GM23248 (cell line): ENCODE data around the gene BLOC1S1. TPM values are rescaled to one million over a fixed set of nuclear protein-coding genes. Genes with fewer than 3 reads are reported as not detected.

Source experiments
- DNase-seq: peaks from one replicate; pipeline ENCODE4 v3.0.0-alpha.2; 2015
- H2AFZ ChIP-seq: fragments of 200-600 bp; sonication (generic); 2 replicates; pipeline ENCODE4 v1.6.1; 2016; ENCODE audit warnings: antibody characterized with exemption
- H3F3A ChIP-seq: fragments of 200-600 bp; sonication (generic); 2 replicates; pipeline ENCODE4 v1.6.1; 2016; ENCODE audit warnings: mild to moderate bottlenecking, antibody characterized with exemption, mixed run types; ENCODE audit not compliant: insufficient read depth
- H3K27ac ChIP-seq: fragments of 200-600 bp; sonication (generic); 2 replicates; pipeline ENCODE4 v1.5.1; 2016; ENCODE audit warnings: mild to moderate bottlenecking
- H3K27me3 ChIP-seq: fragments of 200-600 bp; sonication (generic); replicated peaks from 2 replicates; pipeline ENCODE4 v1.6.1; 2016; ENCODE audit warnings: mild to moderate bottlenecking; ENCODE audit not compliant: insufficient read depth
- H3K36me3 ChIP-seq: fragments of 200-600 bp; sonication (generic); 2 replicates; pipeline ENCODE4 v1.6.1; 2016; ENCODE audit warnings: low read depth, mild to moderate bottlenecking
- H3K4me1 ChIP-seq: fragments of 200-600 bp; sonication (generic); 2 replicates; pipeline ENCODE4 v1.6.1; 2016; ENCODE audit warnings: mild to moderate bottlenecking; ENCODE audit not compliant: insufficient read depth
- H3K4me2 ChIP-seq: fragments of 200-600 bp; sonication (generic); one replicate; pipeline ENCODE4 v1.6.1; 2016; ENCODE audit warnings: mild to moderate bottlenecking; ENCODE audit not compliant: unreplicated experiment
- H3K4me3 ChIP-seq: fragments of 200-600 bp; sonication (generic); 2 replicates; pipeline ENCODE4 v1.5.1; 2016; ENCODE audit warnings: mild to moderate bottlenecking
- H3K79me2 ChIP-seq: fragments of 200-600 bp; sonication (generic); 2 replicates; pipeline ENCODE4 v1.6.1; 2016; ENCODE audit warnings: mild to moderate bottlenecking; ENCODE audit not compliant: insufficient read depth
- H3K9ac ChIP-seq: fragments of 200-600 bp; sonication (generic); 2 replicates; pipeline ENCODE4 v1.6.1; 2016; ENCODE audit warnings: mild to moderate bottlenecking
- H3K9me2 ChIP-seq: fragments of 200-600 bp; sonication (generic); 2 replicates; pipeline ENCODE4 v1.6.1; 2016; ENCODE audit warnings: mixed run types, mild to moderate bottlenecking, moderate library complexity; ENCODE audit not compliant: insufficient read depth
- H3K9me3 ChIP-seq: fragments of 200-600 bp; sonication (generic); one replicate; pipeline ENCODE4 v1.6.1; 2017; ENCODE audit warnings: low read depth
- H4K20me1 ChIP-seq: fragments of 200-600 bp; sonication (generic); 2 replicates; pipeline ENCODE4 v1.6.0; 2016; ENCODE audit not compliant: insufficient read depth
- EZH2 ChIP-seq: fragments of 200-600 bp; sonication (generic); IDR thresholded peaks from 2 replicates; pipeline ENCODE4 v1.6.1; 2018; ENCODE audit warnings: antibody characterized with exemption, mild to moderate bottlenecking; ENCODE audit not compliant: insufficient read depth, poor library complexity, severe bottlenecking
- EZH2phosphoT487 ChIP-seq: fragments of 200-600 bp; sonication (generic); IDR thresholded peaks from 2 replicates; pipeline ENCODE4 v1.6.1; 2018; ENCODE audit warnings: antibody characterized with exemption, moderate library complexity, mild to moderate bottlenecking, low read depth; ENCODE audit not compliant: insufficient read depth
- whole genome bisulfite sequencing, 2 experiments: methylation state at CpG; one replicate each; pipeline ENCODE4 v1.1.6; 2015 to 2017; ENCODE audit warnings: low lambda C conversion rate in 2 of 2, low coverage in 1 of 2; ENCODE audit errors: missing lambda C conversion rate in 2 of 2; 5-methylcytosine and 5-hydroxymethylcytosine counted together
- in situ Hi-C: fragments of 300-500 bp; cut with MboI; formaldehyde crosslinking; loops from 2 replicates; pipeline ENCODE4 v1.15.0; 2020
- polyA plus RNA-seq: library from polyadenylated mRNA; unstranded; fragments of >200 nt; fragmentation: Nextera tagmentation; extraction: Ambion mirVana; gene quantifications from 2 replicates; pipeline ENCODE4 v1.2.1, GENCODE V29; 2016
- total RNA-seq: library from RNA; depleted of rRNA; stranded (reverse); fragments of >200 nt; shearing (Covaris generic); gene quantifications from 2 replicates; pipeline ENCODE4 v1.2.3, GENCODE V29; 2014

Gene BLOC1S1
- total and polyA plus RNA-seq, 2 experiments from 2014 or later, result 110 to 193 TPM

DNA sequence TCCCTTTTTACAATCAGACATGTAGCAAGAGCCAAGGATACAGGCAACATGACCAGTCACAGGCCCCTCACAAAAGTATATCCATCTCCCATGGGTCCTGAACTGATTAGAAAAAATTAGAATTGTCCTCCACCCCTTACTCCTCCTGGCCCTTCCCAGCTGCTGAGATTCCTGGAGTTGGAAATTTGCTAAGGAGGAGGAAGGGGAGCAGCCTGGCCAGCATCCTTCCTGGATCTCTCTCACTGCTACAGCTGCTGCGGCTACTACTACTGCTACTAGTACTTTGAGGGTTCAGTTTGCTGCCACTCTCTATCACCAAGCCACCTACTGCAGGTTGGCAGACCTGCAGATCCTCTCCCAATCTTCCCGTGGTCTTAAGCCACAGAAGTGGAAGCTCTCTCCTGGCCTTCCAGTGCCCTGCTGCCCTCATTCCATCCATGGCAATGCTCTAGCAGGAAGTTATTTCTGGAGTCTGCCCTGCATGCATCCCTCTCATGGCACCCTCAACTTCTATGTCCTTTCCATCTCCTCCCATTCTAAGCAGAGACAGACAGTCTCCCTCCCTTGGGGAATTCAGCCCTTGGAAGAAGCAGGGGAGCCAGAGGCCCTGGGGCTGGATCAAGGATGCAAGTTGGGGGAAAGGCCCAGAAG is 9.2 kb upstream of the BLOC1S1 start:
- Histone ChIP-seq H3F3A (0 out of 2 replicates have a peak, but pooled peaks cover under 1% of the 10 kb centered on the region), H3K27ac (no peak overlapping the region), H2AFZ (no peak overlapping the region), H3K79me2 (no peaks in the 10 kb centered on the region), H3K4me3 (peak overlapping the region; percentile 70), H4K20me1 (no peaks in the 10 kb centered on the region), H3K4me1 (peaks cover 4% of the 10 kb centered on the region; the same call in 1 of the 2 replicates), H3K9ac (no peak overlapping the region), H3K9me2 (no peaks in the 10 kb centered on the region), H3K36me3 (no peaks in the 10 kb centered on the region), H3K27me3 (no peaks in the 10 kb centered on the region), H3K9me3 (no peaks in the 10 kb centered on the region), H3K4me2 (no peak overlapping the region)
- in situ Hi-C loops, result no loop called here
- TF ChIP-seq EZH2phosphoT487, result no peak
- TF ChIP-seq EZH2, result no peak
- 98 to 100% methylated on average over 2 of the region's 2 CpGs for WGBS, 2 experiments
- no peak for DNase-seq

DNA sequence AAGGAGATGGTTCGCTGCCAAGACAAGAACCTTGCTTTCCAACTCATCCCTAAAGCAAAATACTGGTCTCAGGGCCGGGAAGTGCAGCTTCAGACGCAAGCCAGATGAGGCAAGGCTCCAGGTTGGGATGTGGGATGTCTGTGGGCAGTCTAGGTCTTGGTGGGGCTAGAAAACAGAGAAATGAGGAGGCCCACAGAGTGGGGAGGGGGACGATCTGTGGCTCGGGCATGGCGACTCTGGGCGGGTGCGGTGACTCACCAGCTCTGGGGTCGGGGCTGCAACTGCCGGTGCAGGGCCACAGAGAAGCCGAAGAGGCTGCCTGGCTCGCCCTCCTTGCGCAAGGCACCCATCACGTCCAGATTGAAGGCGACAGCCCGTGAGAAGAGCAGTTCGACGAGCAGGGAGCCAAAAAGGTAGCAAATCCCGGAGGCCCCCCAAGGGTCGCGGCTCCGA is 8.6 kb upstream of the BLOC1S1 start:
- peaks cover 10% of the 10 kb centered on the region for H3K4me1 ChIP-seq
- H3K4me2 ChIP-seq, result peak overlapping the region; percentile 67
- H3K79me2 ChIP-seq, result no peaks in the 10 kb centered on the region

DNA sequence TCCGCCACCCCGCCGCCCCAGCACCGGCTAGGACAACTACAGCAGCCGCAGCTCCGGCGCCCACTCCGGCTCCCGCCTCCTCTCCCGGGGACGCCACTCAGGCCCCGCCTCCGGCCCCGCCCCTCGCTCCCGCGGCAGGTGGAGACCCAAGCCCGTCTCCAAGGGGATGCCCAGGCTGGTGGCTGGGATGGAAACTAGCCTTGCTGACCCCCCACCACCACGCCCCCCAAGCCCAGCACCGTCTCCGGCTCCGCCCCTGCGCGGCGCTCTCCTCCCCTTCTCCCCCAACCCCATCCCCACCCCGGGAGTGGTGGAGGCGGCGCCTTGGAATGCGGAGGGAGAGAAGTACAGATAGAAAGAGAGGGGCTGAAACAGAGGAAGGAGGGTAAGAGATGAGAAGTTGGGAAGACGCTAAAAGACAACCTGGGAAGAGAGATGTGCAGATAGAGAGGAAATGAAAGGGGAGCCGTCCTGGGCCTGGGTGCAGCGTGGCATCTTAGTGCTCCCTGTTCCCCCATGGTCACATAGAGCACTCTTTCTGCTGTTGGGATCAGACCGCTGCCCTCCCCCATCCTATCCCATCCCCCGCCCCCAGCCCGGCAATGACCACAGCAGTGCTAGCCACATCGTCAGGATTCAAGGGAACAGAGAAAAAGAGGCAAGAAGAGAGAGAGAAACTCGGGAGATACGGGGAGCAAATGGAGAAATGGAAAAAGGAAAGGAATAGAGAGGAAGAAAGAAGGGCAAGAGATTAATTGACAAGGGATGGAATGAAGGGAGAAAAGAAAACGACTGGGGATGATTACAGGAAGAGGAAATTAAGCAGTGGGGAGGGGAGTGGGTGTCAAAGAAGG is 7.8 kb upstream of the BLOC1S1 start, which contains the start of gene ITGA7:
Gene ITGA7, minus strand, starts transcription at position 64 of the 854 bp plus-strand sequence. CDS start 222 bp downstream, outside the sequence.
- Histone ChIP-seq H3K9me2 (no peaks in the 10 kb centered on the region), H3K4me1 (peaks cover 18% of the 10 kb centered on the region), H3K27me3 (no peaks in the 10 kb centered on the region), H3K4me3 (peak within 1 kb of the TSS; percentile 70), H3F3A (peaks cover 14% of the 10 kb centered on the region), H2AFZ (peak within 1 kb of the TSS; percentile 70), H3K27ac (no peak within 1 kb of the TSS), H3K9ac (peak within 1 kb of the TSS; percentile 27; the same call in 1 of the 2 replicates), H4K20me1 (no peaks in the 10 kb centered on the region), H3K4me2 (peak within 1 kb of the TSS; percentile 79), H3K79me2 (no peaks in the 10 kb centered on the region), H3K9me3 (no peaks in the 10 kb centered on the region), H3K36me3 (no peaks in the 10 kb centered on the region)
- WGBS, 2 experiments, result 0 to 2% methylated on average over 9 to 39 of the region's 39 CpGs
- peak; percentile 63 for DNase-seq
- in situ Hi-C loops, result no loop called here
- TF ChIP-seq EZH2 (no peak), EZH2phosphoT487 (no peak)

More for the DNA sequence above, 8.6 kb upstream of the BLOC1S1 start:
- Histone ChIP-seq H3K9me3 (no peaks in the 10 kb centered on the region), H3K9me2 (no peaks in the 10 kb centered on the region), H4K20me1 (no peaks in the 10 kb centered on the region), H2AFZ (peak overlapping the region; percentile 50), H3K27me3 (no peaks in the 10 kb centered on the region), H3K9ac (no peak overlapping the region), H3F3A (0 out of 2 replicates have a peak, but pooled peaks cover 6% of the 10 kb centered on the region), H3K27ac (no peak overlapping the region), H3K36me3 (no peaks in the 10 kb centered on the region), H3K4me3 (peak overlapping the region; percentile 70)
- 11% methylated on average over 15 to 22 of the region's 22 CpGs for WGBS, 2 experiments
- peak; percentile 39 for DNase-seq
- in situ Hi-C loops, result no loop called here
- TF ChIP-seq EZH2 (no peak), EZH2phosphoT487 (no peak)

DNA sequence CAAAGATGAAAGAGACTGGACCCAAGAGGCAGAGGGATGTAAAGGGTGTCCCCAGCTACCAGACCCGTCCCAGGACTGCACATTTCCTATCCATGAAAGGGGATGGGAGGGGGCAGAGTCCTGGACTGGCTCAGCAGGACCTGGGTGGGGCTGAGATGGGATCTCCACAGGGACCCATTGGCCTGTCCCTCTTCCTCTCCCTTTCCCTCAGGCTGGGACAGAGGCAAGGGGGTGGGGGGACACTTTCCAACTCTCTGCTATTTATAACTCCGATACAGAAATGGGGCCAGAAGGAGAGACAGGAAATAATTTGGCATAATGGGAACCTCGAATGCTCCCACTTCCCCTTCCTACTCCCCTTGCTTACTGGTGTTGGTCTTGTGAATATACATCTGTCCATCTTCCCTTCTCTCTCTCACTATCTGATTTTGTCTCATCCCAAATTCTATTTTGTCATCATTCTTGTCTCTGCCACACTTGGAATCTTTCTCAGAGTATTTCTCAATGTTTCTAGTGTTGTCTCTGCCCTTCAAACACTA is 7.1 kb upstream of the BLOC1S1 start:
- no peak overlapping the region for H3K9ac ChIP-seq
- no peaks in the 10 kb centered on the region for H3K9me2 ChIP-seq
- H3K79me2 ChIP-seq, result no peaks in the 10 kb centered on the region
- TF ChIP-seq EZH2 (no peak), EZH2phosphoT487 (no peak)
- 19 to 23% methylated on average over 3 of the region's 3 CpGs for WGBS, 2 experiments
- H3K36me3 ChIP-seq, result no peaks in the 10 kb centered on the region
- no peaks in the 10 kb centered on the region for H3K9me3 ChIP-seq
- peaks cover 20% of the 10 kb centered on the region for H3F3A ChIP-seq
- no peaks in the 10 kb centered on the region for H4K20me1 ChIP-seq
- no peak overlapping the region for H3K4me3 ChIP-seq
- no peaks in the 10 kb centered on the region for H3K27me3 ChIP-seq
- peaks cover 24% of the 10 kb centered on the region for H3K4me1 ChIP-seq
- in situ Hi-C loops, result no loop called here
- DNase-seq, result no peak
- no peak overlapping the region for H2AFZ ChIP-seq
- peak overlapping the region; percentile 79 for H3K4me2 ChIP-seq
- H3K27ac ChIP-seq, result no peak overlapping the region
